Thymus (tissue), 11 donors: ENCODE results near the gene LRP1B. TPM values are rescaled to one million over a fixed set of nuclear protein-coding genes. Genes with fewer than 3 reads are reported as not detected.

Source experiments
- DNase-seq, 9 donors: peaks; one replicate each; pipeline ENCODE4 v3.0.0-alpha.2; 2013; ENCODE audit warnings: low spot score in 9 of 9, low read depth in 6 of 9, missing footprints in 1 of 9
- H3K27ac ChIP-seq, 2 donors: one replicate each; pipeline ENCODE4 v1.5.1; 2013; ENCODE audit warnings: control low read depth in 1 of 2, low read depth in 1 of 2, low read length in 1 of 2, mild to moderate bottlenecking in 1 of 2, moderate library complexity in 1 of 2
- H3K27me3 ChIP-seq, 2 donors: one replicate each; pipeline ENCODE4 v1.5.1; 2013; ENCODE audit warnings: low read length in 1 of 2; ENCODE audit not compliant: control insufficient read depth in 2 of 2, insufficient read depth in 1 of 2
- H3K36me3 ChIP-seq, 2 donors: one replicate each; pipeline ENCODE4 v1.5.1; 2013; ENCODE audit warnings: low read length in 1 of 2, mild to moderate bottlenecking in 1 of 2, moderate library complexity in 1 of 2; ENCODE audit not compliant: control insufficient read depth in 2 of 2, insufficient read depth in 2 of 2
- H3K4me1 ChIP-seq, 2 donors: one replicate each; pipeline ENCODE4 v1.5.1; 2013; ENCODE audit warnings: low read length in 2 of 2; ENCODE audit not compliant: control insufficient read depth in 2 of 2, insufficient read depth in 2 of 2
- H3K4me3 ChIP-seq, 2 donors: one replicate each; pipeline ENCODE4 v1.5.1; 2013; ENCODE audit warnings: low read length in 2 of 2, control low read depth in 1 of 2, mild to moderate bottlenecking in 1 of 2
- H3K9me3 ChIP-seq, 2 donors: one replicate each; pipeline ENCODE4 v1.5.1; 2013; ENCODE audit warnings: low read length in 1 of 2, mild to moderate bottlenecking in 1 of 2; ENCODE audit not compliant: control insufficient read depth in 2 of 2, insufficient read depth in 1 of 2
- WGBS: extraction: QIAGEN DNeasy Blood & Tissue Kit; methylation state at CpG from one replicate; pipeline ENCODE4 v1.1.7; 2013; 5-methylcytosine and 5-hydroxymethylcytosine counted together
- polyA plus RNA-seq: library from polyadenylated mRNA; stranded (reverse); fragments of 200-250 nt; gene quantifications from one replicate; pipeline ENCODE4 v1.2.3, GENCODE V29; 2013
- total RNA-seq: library from RNA; stranded (reverse); fragments of 120-200 nt; gene quantifications from one replicate; pipeline ENCODE4 v1.2.4, GENCODE V29; 2013
- donor health status: healthy.

LRP1B gene
- total and polyA plus RNA-seq, 2 donors: 0.18 to 0.28 TPM

- H3K4me3 ChIP-seq: no peak overlapping the region
- DNase-seq: no peak
- no peaks in the 10 kb centered on the region for H3K27me3 ChIP-seq
- no peaks in the 10 kb centered on the region for H3K36me3 ChIP-seq
- no peaks in the 10 kb centered on the region for H3K9me3 ChIP-seq
- H3K27ac ChIP-seq: no peak overlapping the region
- 86% methylated on average over 2 of the region's 2 CpGs for WGBS
- H3K4me1 ChIP-seq: no peaks in the 10 kb centered on the region
Measured at GRCh38 chr2:140528982-140529381, 1601.8 kb downstream of the LRP1B start.

- Histone ChIP-seq H3K4me3 (no peak overlapping the region), H3K27ac (no peak overlapping the region), H3K27me3 (no peaks in the 10 kb centered on the region), H3K9me3 (no peaks in the 10 kb centered on the region), H3K36me3 (no peaks in the 10 kb centered on the region), H3K4me1 (no peaks in the 10 kb centered on the region)
- DNase-seq: no peak
Measured at GRCh38 chr2:140526575-140526974, 1604.2 kb downstream of the LRP1B start.

GRCh38 chr2:140512106-140512505 lies 1618.7 kb downstream of the LRP1B start:
- Histone ChIP-seq H3K27ac (no peak overlapping the region), H3K9me3 (no peaks in the 10 kb centered on the region), H3K4me1 (no peaks in the 10 kb centered on the region), H3K4me3 (no peak overlapping the region), H3K36me3 (no peaks in the 10 kb centered on the region), H3K27me3 (no peaks in the 10 kb centered on the region)
- 63% methylated on average over 3 of the region's 3 CpGs for WGBS
- DNase-seq: no peak

GRCh38 chr2:140509765-140510164 lies 1621.1 kb downstream of the LRP1B start:
- Histone ChIP-seq H3K27me3 (no peaks in the 10 kb centered on the region), H3K4me1 (no peaks in the 10 kb centered on the region), H3K9me3 (no peaks in the 10 kb centered on the region), H3K4me3 (no peak overlapping the region), H3K36me3 (no peaks in the 10 kb centered on the region), H3K27ac (no peak overlapping the region)
- no peak for DNase-seq
- 96% methylated on average over 6 of the region's 6 CpGs for WGBS

GRCh38 chr2:140508756-140509155 lies 1622.1 kb downstream of the LRP1B start:
- Histone ChIP-seq H3K4me1 (no peaks in the 10 kb centered on the region), H3K27me3 (no peaks in the 10 kb centered on the region), H3K9me3 (no peaks in the 10 kb centered on the region), H3K36me3 (no peaks in the 10 kb centered on the region), H3K27ac (no peak overlapping the region), H3K4me3 (no peak overlapping the region)
- no peak for DNase-seq
- WGBS: 76% methylated on average over 4 of the region's 4 CpGs

- 100% methylated on average over 2 of the region's 2 CpGs for WGBS
- no peaks in the 10 kb centered on the region for H3K4me1 ChIP-seq
- no peaks in the 10 kb centered on the region for H3K9me3 ChIP-seq
- H3K36me3 ChIP-seq: no peaks in the 10 kb centered on the region
- H3K4me3 ChIP-seq: no peak overlapping the region
- no peak for DNase-seq
- no peaks in the 10 kb centered on the region for H3K27me3 ChIP-seq
- H3K27ac ChIP-seq: no peak overlapping the region
Measured at GRCh38 chr2:140506606-140507005, 1624.2 kb downstream of the LRP1B start.

- Histone ChIP-seq H3K27me3 (no peaks in the 10 kb centered on the region), H3K9me3 (no peaks in the 10 kb centered on the region), H3K4me1 (no peaks in the 10 kb centered on the region), H3K27ac (no peak overlapping the region), H3K36me3 (no peaks in the 10 kb centered on the region), H3K4me3 (no peak overlapping the region)
- DNase-seq: no peak
- 62% methylated on average over 2 of the region's 2 CpGs for WGBS
Measured at GRCh38 chr2:140504601-140505000, 1626.2 kb downstream of the LRP1B start.

GRCh38 chr2:140502951-140503630 lies 1627.7 kb downstream of the LRP1B start:
- H3K4me1 ChIP-seq: no peaks in the 10 kb centered on the region
- no peaks in the 10 kb centered on the region for H3K9me3 ChIP-seq
- H3K36me3 ChIP-seq: no peaks in the 10 kb centered on the region
- H3K27ac ChIP-seq: no peak overlapping the region
- no peak for DNase-seq
- no peak overlapping the region for H3K4me3 ChIP-seq
- 97% methylated on average over 6 of the region's 6 CpGs for WGBS
- H3K27me3 ChIP-seq: no peaks in the 10 kb centered on the region

GRCh38 chr2:140498360-140498759 lies 1632.5 kb downstream of the LRP1B start:
- H3K4me1 ChIP-seq: no peaks in the 10 kb centered on the region
- H3K36me3 ChIP-seq: no peaks in the 10 kb centered on the region
- DNase-seq: no peak
- H3K4me3 ChIP-seq: no peak overlapping the region
- no peaks in the 10 kb centered on the region for H3K9me3 ChIP-seq
- no peaks in the 10 kb centered on the region for H3K27me3 ChIP-seq
- WGBS: 77% methylated on average over 4 of the region's 4 CpGs
- H3K27ac ChIP-seq: no peak overlapping the region
